Large intestine (tissue), 3 donors: ENCODE data around the gene CALHM6. TPM values are rescaled to one million over a fixed set of nuclear protein-coding genes. Genes with fewer than 3 reads are reported as not detected.
A peak's percentile ranks its signal among the peaks of the same experiment; 100 is the strongest.

Experiments used
- DNase-seq, 2 donors: peaks; one replicate each; pipeline versions ENCODE4 v3.0.0 to v3.0.0-alpha.2; 2013
- H3K27ac ChIP-seq: one replicate; pipeline ENCODE4 v1.5.1; 2013; ENCODE audit warnings: low read length
- H3K27me3 ChIP-seq: 2 replicates; pipeline ENCODE4 v1.6.1; 2013; ENCODE audit warnings: low read length; ENCODE audit not compliant: control insufficient read depth, insufficient read depth
- H3K36me3 ChIP-seq: 2 replicates; pipeline ENCODE4 v1.6.1; 2013; ENCODE audit warnings: low read length; ENCODE audit not compliant: control insufficient read depth, insufficient read depth
- H3K4me1 ChIP-seq: one replicate; pipeline ENCODE4 v1.6.1; 2013; ENCODE audit warnings: low read length; ENCODE audit not compliant: control insufficient read depth, insufficient read depth
- H3K4me3 ChIP-seq: one replicate; pipeline ENCODE4 v1.5.1; 2013; ENCODE audit warnings: low read length
- H3K9me3 ChIP-seq: one replicate; pipeline ENCODE4 v1.6.1; 2013; ENCODE audit warnings: mild to moderate bottlenecking, low read depth, low read length, moderate library complexity; ENCODE audit not compliant: control insufficient read depth
- WGBS: methylation state at CpG from one replicate; pipeline ENCODE4 v1.1.5; 2013; ENCODE audit warnings: low lambda C conversion rate; ENCODE audit not compliant: insufficient coverage; 5-methylcytosine and 5-hydroxymethylcytosine counted together
- polyA plus RNA-seq: library from polyadenylated mRNA; unstranded; fragments of 120-200 nt; gene quantifications from one replicate; pipeline ENCODE4 v1.2.1, GENCODE V29; 2013

The CALHM6 gene
- polyA plus RNA-seq, 1 donor: 7.8 TPM

- no peak for DNase-seq
Observed at GRCh38 chr6:116444575-116444974, 16.6 kb upstream of the CALHM6 start.

GRCh38 chr6:116445102-116445501 lies 16.1 kb upstream of the CALHM6 start:
- peaks cover 4% of the 10 kb centered on the region for H3K4me1 ChIP-seq
- H3K27me3 ChIP-seq: no peaks in the 10 kb centered on the region
- WGBS: 88% methylated on average over 1 of the region's 5 CpGs
- H3K36me3 ChIP-seq: no peaks in the 10 kb centered on the region
- no peak overlapping the region for H3K27ac ChIP-seq
- H3K4me3 ChIP-seq: no peak overlapping the region
- DNase-seq: no peak
- H3K9me3 ChIP-seq: no peaks in the 10 kb centered on the region

More at GRCh38 chr6:116444575-116444974, 16.6 kb upstream of the CALHM6 start:
- Histone ChIP-seq H3K27me3 (no peaks in the 10 kb centered on the region), H3K27ac (no peak overlapping the region), H3K9me3 (no peaks in the 10 kb centered on the region), H3K4me3 (no peak overlapping the region), H3K4me1 (peaks cover 4% of the 10 kb centered on the region), H3K36me3 (no peaks in the 10 kb centered on the region)
- no CpG with 5 or more reads among the region's 1 CpG for WGBS

- no peak overlapping the region for H3K4me3 ChIP-seq
- 60% methylated on average over 1 of the region's 1 CpG for WGBS
- no peak overlapping the region for H3K27ac ChIP-seq
- H3K36me3 ChIP-seq: no peaks in the 10 kb centered on the region
- H3K9me3 ChIP-seq: no peaks in the 10 kb centered on the region
- H3K27me3 ChIP-seq: no peaks in the 10 kb centered on the region
- peaks cover 4% of the 10 kb centered on the region for H3K4me1 ChIP-seq
- DNase-seq: no peak
Observed at GRCh38 chr6:116446399-116446798, 14.8 kb upstream of the CALHM6 start.

- H3K36me3 ChIP-seq: no peaks in the 10 kb centered on the region
- no peaks in the 10 kb centered on the region for H3K27me3 ChIP-seq
- WGBS: no CpG with 5 or more reads among the region's 3 CpGs
- no peak overlapping the region for H3K4me3 ChIP-seq
- no peak overlapping the region for H3K27ac ChIP-seq
- DNase-seq: no peak
- no peaks in the 10 kb centered on the region for H3K9me3 ChIP-seq
- H3K4me1 ChIP-seq: peaks cover 4% of the 10 kb centered on the region
Observed at GRCh38 chr6:116447052-116447451, 14.1 kb upstream of the CALHM6 start.

GRCh38 chr6:116447496-116448011 lies 13.6 kb upstream of the CALHM6 start:
- no peaks in the 10 kb centered on the region for H3K9me3 ChIP-seq
- H3K4me1 ChIP-seq: peaks cover 4% of the 10 kb centered on the region
- H3K27me3 ChIP-seq: no peaks in the 10 kb centered on the region
- peak in 1 of 2 donors; percentile 17 for DNase-seq
- WGBS: 20% methylated on average over 1 of the region's 2 CpGs
- H3K4me3 ChIP-seq: no peak overlapping the region
- no peak overlapping the region for H3K27ac ChIP-seq
- H3K36me3 ChIP-seq: no peaks in the 10 kb centered on the region

- Histone ChIP-seq H3K9me3 (no peaks in the 10 kb centered on the region), H3K4me1 (peaks cover 4% of the 10 kb centered on the region), H3K27ac (no peak overlapping the region), H3K36me3 (no peaks in the 10 kb centered on the region), H3K4me3 (no peak overlapping the region), H3K27me3 (no peaks in the 10 kb centered on the region)
- no CpG with 5 or more reads among the region's 1 CpG for WGBS
- no peak for DNase-seq
Observed at GRCh38 chr6:116449565-116449964, 11.6 kb upstream of the CALHM6 start.

GRCh38 chr6:116450185-116450710 lies 10.9 kb upstream of the CALHM6 start:
- no peak for DNase-seq
- H3K9me3 ChIP-seq: no peaks in the 10 kb centered on the region
- no peak overlapping the region for H3K27ac ChIP-seq
- H3K36me3 ChIP-seq: no peaks in the 10 kb centered on the region
- H3K4me3 ChIP-seq: no peak overlapping the region
- no CpG with 5 or more reads among the region's 1 CpG for WGBS
- H3K4me1 ChIP-seq: peaks cover 4% of the 10 kb centered on the region
- no peaks in the 10 kb centered on the region for H3K27me3 ChIP-seq

- Histone ChIP-seq H3K4me3 (no peak overlapping the region), H3K9me3 (no peaks in the 10 kb centered on the region), H3K27ac (no peak overlapping the region), H3K4me1 (peaks cover 4% of the 10 kb centered on the region), H3K36me3 (no peaks in the 10 kb centered on the region), H3K27me3 (no peaks in the 10 kb centered on the region)
- DNase-seq: no peak
- 100% methylated on average over 1 of the region's 9 CpGs for WGBS
Observed at GRCh38 chr6:116450769-116451740, 10.1 kb upstream of the CALHM6 start.

- Histone ChIP-seq H3K9me3 (no peaks in the 10 kb centered on the region), H3K27me3 (no peaks in the 10 kb centered on the region), H3K4me3 (no peak overlapping the region), H3K36me3 (no peaks in the 10 kb centered on the region), H3K4me1 (peaks cover 4% of the 10 kb centered on the region), H3K27ac (no peak overlapping the region)
- no peak for DNase-seq
Observed at GRCh38 chr6:116451916-116452315, 9.3 kb upstream of the CALHM6 start.

- 100% methylated on average over 1 of the region's 2 CpGs for WGBS
Observed at GRCh38 chr6:116452531-116452930, 8.6 kb upstream of the CALHM6 start.

More at GRCh38 chr6:116452531-116452930, 8.6 kb upstream of the CALHM6 start:
- H3K9me3 ChIP-seq: no peaks in the 10 kb centered on the region
- no peak overlapping the region for H3K4me3 ChIP-seq
- no peaks in the 10 kb centered on the region for H3K27me3 ChIP-seq
- H3K36me3 ChIP-seq: no peaks in the 10 kb centered on the region
- no peak for DNase-seq
- no peaks in the 10 kb centered on the region for H3K4me1 ChIP-seq
- H3K27ac ChIP-seq: no peak overlapping the region
